ENCODE measurements around the gene RTN4RL2.

RTN4RL2 gene

GRCh38 chr11:57515332-57516060, 55.2 kb downstream of the RTN4RL2 start, which contains the start of gene SLC43A1:
Gene SLC43A1, minus strand, starts transcription at chr11:57515702. Its CDS starts 1,591 bp downstream, at chr11:57514111.
- 0% methylated on average over 32 to 43 of the region's 66 CpGs for WGBS, 2 experiments (ENCODE audit: insufficient coverage in 2 of 2)
- H3K4me1 ChIP-seq (ENCODE audit: control insufficient read depth, insufficient read depth, low read length, poor library complexity, severe bottlenecking) = peaks cover 6% of the 10 kb centered on the region
- H3K4me3 ChIP-seq (ENCODE audit: extremely low read depth, insufficient read depth, low read length, poor library complexity, severe bottlenecking) = peak within 1 kb of the TSS; percentile 59
- no peak within 1 kb of the TSS for H3K27ac ChIP-seq (ENCODE audit: low read depth, low read length, severe bottlenecking)
- no peaks in the 10 kb centered on the region for H3K36me3 ChIP-seq (ENCODE audit: control insufficient read depth, insufficient read depth, low read length)
- H3K9me3 ChIP-seq (ENCODE audit: control insufficient read depth, low read length) = no peaks in the 10 kb centered on the region

- Histone ChIP-seq H3K4me3 (ENCODE audit: extremely low read depth, insufficient read depth, low read length, poor library complexity, severe bottlenecking) (peak overlapping the region; percentile 59), H3K4me1 (ENCODE audit: control insufficient read depth, insufficient read depth, low read length, poor library complexity, severe bottlenecking) (peaks cover 6% of the 10 kb centered on the region), H3K9me3 (ENCODE audit: control insufficient read depth, low read length) (no peaks in the 10 kb centered on the region), H3K36me3 (ENCODE audit: control insufficient read depth, insufficient read depth, low read length) (no peaks in the 10 kb centered on the region), H3K27ac (ENCODE audit: low read depth, low read length, severe bottlenecking) (no peak overlapping the region)
- WGBS, 2 experiments (ENCODE audit: insufficient coverage in 2 of 2) = 0% methylated on average over 1 to 3 of the region's 5 CpGs
Measured at GRCh38 chr11:57516061-57516443, 55.7 kb downstream of the RTN4RL2 start.

- H3K4me1 ChIP-seq (ENCODE audit: control insufficient read depth, insufficient read depth, low read length, poor library complexity, severe bottlenecking) = peaks cover under 1% of the 10 kb centered on the region
- H3K9me3 ChIP-seq (ENCODE audit: control insufficient read depth, low read length) = no peaks in the 10 kb centered on the region
- WGBS, 2 experiments (ENCODE audit: insufficient coverage in 2 of 2) = 100% methylated on average over 1 of the region's 2 CpGs; no CpG with 5 or more reads in 1 of the 2 experiments
- H3K27ac ChIP-seq (ENCODE audit: low read depth, low read length, severe bottlenecking) = no peak overlapping the region
- H3K36me3 ChIP-seq (ENCODE audit: control insufficient read depth, insufficient read depth, low read length) = peaks cover 8% of the 10 kb centered on the region
- no peak overlapping the region for H3K4me3 ChIP-seq (ENCODE audit: extremely low read depth, insufficient read depth, low read length, poor library complexity, severe bottlenecking)
Measured at GRCh38 chr11:57521116-57521515, 60.8 kb downstream of the RTN4RL2 start.

- no peaks in the 10 kb centered on the region for H3K4me1 ChIP-seq (ENCODE audit: control insufficient read depth, insufficient read depth, low read length, poor library complexity, severe bottlenecking)
- no peak overlapping the region for H3K27ac ChIP-seq (ENCODE audit: low read depth, low read length, severe bottlenecking)
- peaks cover 18% of the 10 kb centered on the region for H3K36me3 ChIP-seq (ENCODE audit: control insufficient read depth, insufficient read depth, low read length)
- WGBS, 2 experiments (ENCODE audit: insufficient coverage in 2 of 2) = 86 to 90% methylated on average over 4 of the region's 4 CpGs
- H3K4me3 ChIP-seq (ENCODE audit: extremely low read depth, insufficient read depth, low read length, poor library complexity, severe bottlenecking) = no peak overlapping the region
- no peaks in the 10 kb centered on the region for H3K9me3 ChIP-seq (ENCODE audit: control insufficient read depth, low read length)
Measured at GRCh38 chr11:57523419-57523818, 63.1 kb downstream of the RTN4RL2 start.
